H9 (cell line): Measurements from ENCODE around the gene TMEM151B. TPM values are rescaled to one million over a fixed set of nuclear protein-coding genes. Genes with fewer than 3 reads are reported as not detected.

Experiments used
- DNase-seq: peaks from one replicate; pipeline ENCODE4 v3.0.0-alpha.2; 2017
- H2AFZ ChIP-seq: one replicate; pipeline ENCODE4 v1.6.1; 2013; ENCODE audit warnings: mild to moderate bottlenecking, low read length, control low read depth, moderate library complexity
- H2AK5ac ChIP-seq: 2 replicates; pipeline ENCODE4 v1.6.1; 2013; ENCODE audit warnings: low read length, control low read depth, mixed read lengths; ENCODE audit not compliant: insufficient read length
- H2BK120ac ChIP-seq: one replicate; pipeline ENCODE4 v1.6.1; 2013; ENCODE audit warnings: low read depth, mild to moderate bottlenecking, low read length, control low read depth, inconsistent platforms; ENCODE audit not compliant: poor library complexity, severe bottlenecking
- H2BK12ac ChIP-seq: 2 replicates; pipeline ENCODE4 v1.6.1; 2013; ENCODE audit warnings: low read length, control low read depth, mixed read lengths, low read depth; ENCODE audit not compliant: insufficient read length
- H2BK15ac ChIP-seq: 2 replicates; pipeline ENCODE4 v1.6.1; 2013; ENCODE audit warnings: low read depth, low read length, control low read depth
- H2BK20ac ChIP-seq: one replicate; pipeline ENCODE4 v1.6.1; 2013; ENCODE audit warnings: low read depth, mild to moderate bottlenecking, low read length, control low read depth, inconsistent platforms; ENCODE audit not compliant: poor library complexity, severe bottlenecking
- H2BK5ac ChIP-seq: 2 replicates; pipeline ENCODE4 v1.6.1; 2013; ENCODE audit warnings: low read length, control low read depth, mixed read lengths; ENCODE audit not compliant: insufficient read length
- H3K14ac ChIP-seq: 2 replicates; pipeline ENCODE4 v1.6.1; 2013; ENCODE audit warnings: low read length, control low read depth; ENCODE audit not compliant: insufficient read depth
- H3K18ac ChIP-seq: 2 replicates; pipeline ENCODE4 v1.6.1; 2013; ENCODE audit warnings: low read depth, mild to moderate bottlenecking, mixed read lengths, low read length, control low read depth; ENCODE audit not compliant: insufficient read length
- H3K23ac ChIP-seq: 2 replicates; pipeline ENCODE4 v1.6.1; 2013; ENCODE audit warnings: low read length, control low read depth, mixed read lengths, low read depth; ENCODE audit not compliant: insufficient read length
- H3K23me2 ChIP-seq: 2 replicates; pipeline ENCODE4 v1.6.1; 2013; ENCODE audit warnings: low read depth, mild to moderate bottlenecking, mixed read lengths, low read length, control low read depth; ENCODE audit not compliant: insufficient read length, poor library complexity, severe bottlenecking
- H3K27ac ChIP-seq: 2 replicates; pipeline ENCODE4 v1.5.1; 2013; ENCODE audit warnings: low read length, control low read depth, mixed read lengths, low read depth; ENCODE audit not compliant: insufficient read length
- H3K27me3 ChIP-seq: 2 replicates; pipeline ENCODE4 v1.6.1; 2013; ENCODE audit warnings: low read length, control low read depth, inconsistent platforms; ENCODE audit not compliant: insufficient read depth
- H3K4ac ChIP-seq: 2 replicates; pipeline ENCODE4 v1.6.1; 2013; ENCODE audit warnings: low read depth, mild to moderate bottlenecking, control low read depth, inconsistent platforms, low read length, moderate library complexity
- H3K4me1 ChIP-seq: 2 replicates; pipeline ENCODE4 v1.6.1; 2013; ENCODE audit warnings: low read length, control low read depth, inconsistent platforms; ENCODE audit not compliant: insufficient read depth
- H3K4me2 ChIP-seq: 2 replicates; pipeline ENCODE4 v1.6.1; 2013; ENCODE audit warnings: low read length, control low read depth, mixed read lengths; ENCODE audit not compliant: insufficient read length, insufficient read depth
- H3K56ac ChIP-seq: 2 replicates; pipeline ENCODE4 v1.6.1; 2013; ENCODE audit warnings: low read depth, mild to moderate bottlenecking, mixed read lengths, low read length, control low read depth; ENCODE audit not compliant: insufficient read length
- H3K79me1 ChIP-seq: 2 replicates; pipeline ENCODE4 v1.6.1; 2013; ENCODE audit warnings: low read depth, mild to moderate bottlenecking, moderate library complexity, low read length, control low read depth, inconsistent platforms; ENCODE audit not compliant: insufficient read depth, poor library complexity, severe bottlenecking
- H3K79me2 ChIP-seq: 2 replicates; pipeline ENCODE4 v1.6.1; 2013; ENCODE audit warnings: low read length, control low read depth, inconsistent platforms; ENCODE audit not compliant: insufficient read depth
- H3K9ac ChIP-seq: 2 replicates; pipeline ENCODE4 v1.6.1; 2013; ENCODE audit warnings: low read length, control low read depth, mixed read lengths; ENCODE audit not compliant: insufficient read length; ENCODE audit errors: extremely low read depth
- H3K9me3 ChIP-seq: one replicate; pipeline ENCODE4 v1.6.1; 2013; ENCODE audit warnings: low read depth, low read length, inconsistent platforms; ENCODE audit not compliant: control insufficient read depth
- H3T11ph ChIP-seq: one replicate; pipeline ENCODE4 v1.6.1; 2013; ENCODE audit warnings: mild to moderate bottlenecking, low read length, control low read depth, inconsistent platforms
- H4K20me1 ChIP-seq: one replicate; pipeline ENCODE4 v1.6.1; 2013; ENCODE audit not compliant: control insufficient read depth, insufficient read length, insufficient read depth
- H4K5ac ChIP-seq: 2 replicates; pipeline ENCODE4 v1.6.1; 2013; ENCODE audit warnings: low read depth, mild to moderate bottlenecking, mixed read lengths, low read length, control low read depth; ENCODE audit not compliant: insufficient read length
- H4K8ac ChIP-seq: replicated peaks from 2 replicates; pipeline ENCODE4 v1.6.1; 2013; ENCODE audit warnings: low read length, control low read depth, mixed read lengths, low read depth; ENCODE audit not compliant: insufficient read length
- H4K91ac ChIP-seq: 2 replicates; pipeline ENCODE4 v1.6.1; 2013; ENCODE audit warnings: low read depth, mild to moderate bottlenecking, moderate library complexity, mixed read lengths, low read length, control low read depth; ENCODE audit not compliant: insufficient read length
- H3K27ac Mint-ChIP-seq, 3 experiments: 2 replicates in 2 of 3; 3 replicates in 1 of 3; pipeline ENCODE4 v1.8.0; 2020 to 2021; ENCODE audit warnings: mixed read lengths in 3 of 3, mild to moderate bottlenecking in 1 of 3, moderate library complexity in 1 of 3
- H3K27me3 Mint-ChIP-seq: 2 replicates; pipeline ENCODE4 v1.8.0; 2021; ENCODE audit warnings: low read depth, mild to moderate bottlenecking, moderate library complexity, mixed read lengths
- H3K36me3 Mint-ChIP-seq, 3 experiments: 2 replicates in 2 of 3; 3 replicates in 1 of 3; pipeline ENCODE4 v1.8.0; 2020 to 2021; ENCODE audit warnings: low read depth in 3 of 3, mixed read lengths in 3 of 3; ENCODE audit not compliant: insufficient read depth in 1 of 3
- H3K4me1 Mint-ChIP-seq, 2 experiments: 2 replicates each; pipeline ENCODE4 v1.8.0; 2020; ENCODE audit warnings: mixed read lengths in 2 of 2
- H3K4me3 Mint-ChIP-seq, 2 experiments: 2 replicates in 1 of 2; 3 replicates in 1 of 2; pipeline ENCODE4 v1.8.0; 2020 to 2021; ENCODE audit warnings: mild to moderate bottlenecking in 2 of 2, mixed read lengths in 2 of 2, moderate library complexity in 1 of 2
- H3K9me3 Mint-ChIP-seq, 2 experiments: 2 replicates in 1 of 2; 3 replicates in 1 of 2; pipeline ENCODE4 v1.8.0; 2020; ENCODE audit warnings: mild to moderate bottlenecking in 2 of 2, mixed read lengths in 2 of 2, moderate library complexity in 1 of 2
- CTCF ChIP-seq: fragments of 200-600 bp; sonication (generic); conservative IDR thresholded peaks from 3 replicates; pipeline ENCODE4 v1.8.0; 2021; ENCODE audit warnings: antibody characterized with exemption, mild to moderate bottlenecking
- total RNA-seq: library from RNA; stranded (reverse); gene quantifications from 2 replicates; pipeline ENCODE4 v1.2.1, GENCODE V29; 2021

TMEM151B gene
- total RNA-seq, 1 experiment from 2014 or later = 2.4 TPM

DNA sequence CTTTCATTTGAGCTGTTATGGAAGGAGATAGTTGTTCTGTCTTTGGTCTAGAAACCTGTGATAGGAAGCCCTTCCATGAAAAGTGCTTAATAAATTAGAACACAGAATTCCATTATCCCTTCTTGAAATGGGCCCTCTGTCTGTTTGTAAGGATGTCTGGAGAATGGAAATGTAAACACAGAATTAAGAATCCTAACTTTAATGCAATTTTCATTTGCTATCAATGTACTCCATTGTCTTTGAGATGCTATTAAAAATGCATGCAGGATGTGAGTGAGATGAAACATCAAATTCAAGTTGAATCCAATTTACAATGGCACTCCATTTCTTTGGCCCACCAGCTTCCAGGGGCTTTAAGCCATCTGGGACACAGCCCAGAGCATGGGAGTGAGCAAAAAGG, 56.8 kb downstream of the TMEM151B start:
- Mint-ChIP-seq H3K9me3 (no peaks in the 10 kb centered on the region; a peak in 1 of 5 replicates), H3K27ac (no peak overlapping the region), H3K4me3 (no peak overlapping the region), H3K4me1 (peaks cover 21 to 28% of the 10 kb centered on the region in 2 experiments), H3K27me3 (peaks cover 13% of the 10 kb centered on the region), H3K36me3 (no peaks in the 10 kb centered on the region)
- Histone ChIP-seq H3K18ac (no peak overlapping the region), H3K27me3 (0 out of 2 replicates have a peak, but pooled peaks cover 3% of the 10 kb centered on the region), H3K79me2 (no peaks in the 10 kb centered on the region), H3K79me1 (no peaks in the 10 kb centered on the region), H4K8ac (no peak overlapping the region), H4K5ac (no peak overlapping the region), H4K20me1 (no peaks in the 10 kb centered on the region), H2AK5ac (no peak overlapping the region), H3T11ph (no peak overlapping the region), H2BK20ac (no peak overlapping the region), H2BK15ac (no peak overlapping the region), H3K56ac (no peak overlapping the region), H2BK5ac (no peak overlapping the region), H2BK12ac (no peak overlapping the region), H3K14ac (no peak overlapping the region), H2AFZ (no peak overlapping the region), H3K27ac (no peak overlapping the region), H4K91ac (no peak overlapping the region), H3K23me2 (peaks cover 2% of the 10 kb centered on the region), H3K4me1 (no peaks in the 10 kb centered on the region; the same call in 1 of the 2 replicates), H3K9ac (no peak overlapping the region), H3K9me3 (no peaks in the 10 kb centered on the region), H2BK120ac (no peak overlapping the region), H3K4me2 (no peak overlapping the region), H3K4ac (no peak overlapping the region), H3K23ac (no peak overlapping the region)
- no peak for DNase-seq
- no peak for TF ChIP-seq CTCF
